Islet of Langerhans (tissue), 1 donor: ENCODE results near the gene TMTC1.
"Not testable (repeated sequence)": the region's sequence is repeated elsewhere in the genome, so short reads cannot be mapped to it uniquely, and the experiment has no call there.

Source experiments
- FAIRE-seq: peaks from one replicate; lab custom pipeline; 2011; peaks lifted over from hg19 to GRCh38; lab: Jason Lieb, UNC

Gene TMTC1

GRCh38 chr12:29783773-29784666 is at the start of gene TMTC1:
TSS of gene TMTC1 (minus strand) at chr12:29783942. CDS start at chr12:29783751, 191 bp downstream.
- no peak for FAIRE-seq

GRCh38 chr12:29831173-29831572 is 47.4 kb upstream of the TMTC1 start:
- no peak for FAIRE-seq

- FAIRE-seq, result no peak
Measured at GRCh38 chr12:29830391-29830790, 46.6 kb upstream of the TMTC1 start.

- no peak for FAIRE-seq
Measured at GRCh38 chr12:29818916-29819623, 35.3 kb upstream of the TMTC1 start.

- no peak for FAIRE-seq
Measured at GRCh38 chr12:29816874-29817725, 33.4 kb upstream of the TMTC1 start.

- FAIRE-seq, result not testable (repeated sequence)
Measured at GRCh38 chr12:29809616-29810361, 26.0 kb upstream of the TMTC1 start.

GRCh38 chr12:29807129-29807528 is 23.4 kb upstream of the TMTC1 start:
- FAIRE-seq, result no peak

- FAIRE-seq, result no peak
Measured at GRCh38 chr12:29804019-29804418, 20.3 kb upstream of the TMTC1 start.

GRCh38 chr12:29799591-29799990 is 15.8 kb upstream of the TMTC1 start:
- no peak for FAIRE-seq

- no peak for FAIRE-seq
Measured at GRCh38 chr12:29797565-29798355, 14.0 kb upstream of the TMTC1 start.

- FAIRE-seq, result no peak
Measured at GRCh38 chr12:29796823-29797263, 13.1 kb upstream of the TMTC1 start.

- FAIRE-seq, result no peak
Measured at GRCh38 chr12:29795715-29796114, 12.0 kb upstream of the TMTC1 start.

- FAIRE-seq, result no peak
Measured at GRCh38 chr12:29794862-29795261, 11.1 kb upstream of the TMTC1 start.

GRCh38 chr12:29792853-29793252 is 9.1 kb upstream of the TMTC1 start:
- no peak for FAIRE-seq

GRCh38 chr12:29792132-29792531 is 8.4 kb upstream of the TMTC1 start:
- no peak for FAIRE-seq

GRCh38 chr12:29782871-29783772 is 620 bp downstream of the TMTC1 start:
- no peak for FAIRE-seq

- FAIRE-seq, result no peak
Measured at GRCh38 chr12:29782285-29782870, 1.4 kb downstream of the TMTC1 start.

GRCh38 chr12:29781705-29782266 is 2.0 kb downstream of the TMTC1 start:
- FAIRE-seq, result no peak

GRCh38 chr12:29781188-29781587 is 2.6 kb downstream of the TMTC1 start:
- no peak for FAIRE-seq
